DOHH2 (cell line): ENCODE measurements around the gene ZNF169.
"Not testable (repeated sequence)": the region's sequence is repeated elsewhere in the genome, so short reads cannot be mapped to it uniquely, and the experiment has no call there.

Source experiments
- EZH2phosphoT487 ChIP-seq: fragments of 200-600 bp; sonication (generic); IDR thresholded peaks from 2 replicates; pipeline ENCODE4 v1.6.1; 2017; ENCODE audit warnings: borderline replicate concordance, mild to moderate bottlenecking, antibody characterized with exemption, low read length, moderate library complexity, mixed read lengths
- TF ChIP-seq, protein P1 (sequence below): fragments of 200-600 bp; sonication (generic); IDR thresholded peaks from one replicate; pipeline ENCODE4 v1.5.1; 2014; ENCODE audit warnings: antibody characterized with exemption, mild to moderate bottlenecking, low read depth, low read length; ENCODE audit not compliant: poor library complexity, severe bottlenecking

DNA sequence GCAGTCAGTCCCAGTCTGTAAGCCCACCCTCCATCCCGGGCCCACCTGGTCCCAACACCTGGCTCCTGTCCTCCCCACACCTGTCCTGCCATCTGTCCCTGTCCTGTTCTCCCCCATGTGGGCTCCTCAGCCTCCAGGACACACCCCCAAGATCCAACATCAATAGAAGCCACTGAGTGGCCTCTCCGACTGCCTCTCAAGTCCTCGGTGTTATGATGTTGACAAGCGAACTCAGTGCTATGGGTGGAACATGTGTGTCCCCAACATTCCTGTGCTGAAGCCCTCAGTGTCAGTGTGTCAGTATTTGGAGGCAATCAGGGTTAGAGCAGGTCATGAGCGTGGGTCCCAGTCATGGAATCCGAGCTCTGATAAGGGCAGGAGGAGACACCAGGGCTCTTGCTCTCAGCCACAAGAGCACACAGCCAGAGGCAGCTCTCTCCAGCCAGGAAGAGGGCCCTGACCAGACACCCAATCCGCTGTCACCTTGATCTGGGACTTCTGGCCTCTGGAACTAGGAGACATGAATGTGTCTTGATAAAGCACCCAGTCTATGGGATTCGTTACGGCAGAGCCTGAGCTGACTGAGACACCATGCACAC, 63.3 kb downstream of the ZNF169 start:
- TF ChIP-seq EZH2phosphoT487 = not testable (repeated sequence)
- TF ChIP-seq, protein P1, sequence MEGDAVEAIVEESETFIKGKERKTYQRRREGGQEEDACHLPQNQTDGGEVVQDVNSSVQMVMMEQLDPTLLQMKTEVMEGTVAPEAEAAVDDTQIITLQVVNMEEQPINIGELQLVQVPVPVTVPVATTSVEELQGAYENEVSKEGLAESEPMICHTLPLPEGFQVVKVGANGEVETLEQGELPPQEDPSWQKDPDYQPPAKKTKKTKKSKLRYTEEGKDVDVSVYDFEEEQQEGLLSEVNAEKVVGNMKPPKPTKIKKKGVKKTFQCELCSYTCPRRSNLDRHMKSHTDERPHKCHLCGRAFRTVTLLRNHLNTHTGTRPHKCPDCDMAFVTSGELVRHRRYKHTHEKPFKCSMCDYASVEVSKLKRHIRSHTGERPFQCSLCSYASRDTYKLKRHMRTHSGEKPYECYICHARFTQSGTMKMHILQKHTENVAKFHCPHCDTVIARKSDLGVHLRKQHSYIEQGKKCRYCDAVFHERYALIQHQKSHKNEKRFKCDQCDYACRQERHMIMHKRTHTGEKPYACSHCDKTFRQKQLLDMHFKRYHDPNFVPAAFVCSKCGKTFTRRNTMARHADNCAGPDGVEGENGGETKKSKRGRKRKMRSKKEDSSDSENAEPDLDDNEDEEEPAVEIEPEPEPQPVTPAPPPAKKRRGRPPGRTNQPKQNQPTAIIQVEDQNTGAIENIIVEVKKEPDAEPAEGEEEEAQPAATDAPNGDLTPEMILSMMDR = not testable (repeated sequence)
